Measurements from ENCODE around the gene CDK5RAP3. TPM values are rescaled to one million over a fixed set of nuclear protein-coding genes. Genes with fewer than 3 reads are reported as not detected.
"Not testable (repeated sequence)": the region's sequence is repeated elsewhere in the genome, so short reads cannot be mapped to it uniquely, and the experiment has no call there.

CDK5RAP3 gene
- polyA plus RNA-seq, 1 of the 3 experiments (the other 2 are of a cell fraction), result 208 TPM

- CTCF ChIA-PET, result interaction anchor here (1.1 to 40.5 kb wide), 2 partner anchors 22 to 92 kb away, joined by 4 to 1216 read pairs; partner anchors contain the start of genes CDK5RAP3, PNPO and PRR15L
- Histone ChIP-seq H3K4me2 (no peak overlapping the region), H3K9me2 (no peaks in the 10 kb centered on the region), H3K9ac (no peak overlapping the region), H3K4me3 (ENCODE audit: low read depth in 2 of 2, low read length in 1 of 2) (no peak overlapping the region), H3K27ac (ENCODE audit: low read depth in 2 of 2, low read length in 1 of 2) (no peak overlapping the region), H2AFZ (ENCODE audit: low read depth) (no peak overlapping the region), H3K36me3 (replicated peaks in 1 of 2; ENCODE audit: control insufficient read depth in 1 of 2, insufficient read depth in 2 of 2, low read length in 1 of 2) (peaks cover 0 to 1% of the 10 kb centered on the region in 2 experiments), H3K4me1 (ENCODE audit: control insufficient read depth in 1 of 2, insufficient read depth in 2 of 2, low read depth in 1 of 2, low read length in 1 of 2) (peaks cover 0 to 4% of the 10 kb centered on the region in 2 experiments; a peak in 1 of 4 replicates), H3K9me3 (no peaks in the 10 kb centered on the region), H3K79me2 (ENCODE audit: insufficient read depth) (no peaks in the 10 kb centered on the region), H3K27me3 (ENCODE audit: insufficient read depth) (no peaks in the 10 kb centered on the region), H3F3A (replicated peaks; ENCODE audit: insufficient read depth) (no peaks in the 10 kb centered on the region), H4K20me1 (ENCODE audit: insufficient read depth) (no peaks in the 10 kb centered on the region)
- WGBS (ENCODE audit: low lambda C conversion rate), result 75% methylated on average over 1 of the region's 1 CpG
- POLR2A ChIA-PET, result no interaction called here
- TF ChIP-seq TCF12 (IDR thresholded peaks at IDR 0.05) (peak; percentile 6; the same call in 1 of the 2 replicates), NRF1 (IDR thresholded peaks at IDR 0.05; ENCODE audit: low read depth, low read length) (no peak)
- DNase-seq, result no peak
Measured at GRCh38 chr17:47934856-47935255, 36.1 kb upstream of the CDK5RAP3 start.

- H3K79me2 ChIP-seq (ENCODE audit: insufficient read depth); H3K27me3 ChIP-seq (ENCODE audit: insufficient read depth); DNase-seq; H3K27ac ChIP-seq (ENCODE audit: low read depth in 2 of 2, low read length in 1 of 2); H3K9me3 ChIP-seq; H3K9ac ChIP-seq; H3F3A ChIP-seq (replicated peaks; ENCODE audit: insufficient read depth); H3K4me2 ChIP-seq; H3K4me1 ChIP-seq (ENCODE audit: control insufficient read depth in 1 of 2, insufficient read depth in 2 of 2, low read depth in 1 of 2, low read length in 1 of 2); H3K4me3 ChIP-seq (ENCODE audit: low read depth in 2 of 2, low read length in 1 of 2); POLR2A ChIA-PET; H4K20me1 ChIP-seq (ENCODE audit: insufficient read depth); H3K9me2 ChIP-seq; H2AFZ ChIP-seq (ENCODE audit: low read depth); H3K36me3 ChIP-seq (replicated peaks in 1 of 2; ENCODE audit: control insufficient read depth in 1 of 2, insufficient read depth in 2 of 2, low read length in 1 of 2): not testable (repeated sequence)
- CTCF ChIA-PET, result interaction anchor here (1.1 to 41.6 kb wide), 4 partner anchors 3 to 91 kb away, joined by 3 to 1216 read pairs (median 610); partner anchors contain the start of genes CDK5RAP3, PNPO and PRR15L
- WGBS (ENCODE audit: low lambda C conversion rate), result 72% methylated on average over 3 of the region's 3 CpGs
Measured at GRCh38 chr17:47935468-47935867, 35.4 kb upstream of the CDK5RAP3 start.

GRCh38 chr17:47935961-47936360 lies 35.0 kb upstream of the CDK5RAP3 start:
- Histone ChIP-seq H3K4me1 (ENCODE audit: control insufficient read depth in 1 of 2, insufficient read depth in 2 of 2, low read depth in 1 of 2, low read length in 1 of 2) (peaks cover 4 to 9% of the 10 kb centered on the region in 2 experiments; a peak in 2 of 4 replicates), H3K9me2 (no peaks in the 10 kb centered on the region), H3K27ac (ENCODE audit: low read depth in 2 of 2, low read length in 1 of 2) (no peak overlapping the region), H3K4me3 (ENCODE audit: low read depth in 2 of 2, low read length in 1 of 2) (no peak overlapping the region), H3K36me3 (replicated peaks in 1 of 2; ENCODE audit: control insufficient read depth in 1 of 2, insufficient read depth in 2 of 2, low read length in 1 of 2) (no peaks in the 10 kb centered on the region), H3K79me2 (ENCODE audit: insufficient read depth) (no peaks in the 10 kb centered on the region), H3K27me3 (ENCODE audit: insufficient read depth) (no peaks in the 10 kb centered on the region), H2AFZ (ENCODE audit: low read depth) (no peak overlapping the region), H3K9ac (no peak overlapping the region), H4K20me1 (ENCODE audit: insufficient read depth) (no peaks in the 10 kb centered on the region), H3K4me2 (no peak overlapping the region), H3K9me3 (no peaks in the 10 kb centered on the region), H3F3A (replicated peaks; ENCODE audit: insufficient read depth) (no peaks in the 10 kb centered on the region)
- CTCF ChIA-PET, result interaction anchor here (1.1 to 41.6 kb wide), 4 partner anchors 2 to 91 kb away, joined by 3 to 1216 read pairs (median 610); partner anchors contain the start of genes CDK5RAP3, PNPO and PRR15L
- DNase-seq, result no peak
- TF ChIP-seq SIN3A (IDR thresholded peaks at IDR 0.05; ENCODE audit: borderline replicate concordance, low read depth, low read length) (no peak), RFX5 (IDR thresholded peaks at IDR 0.05; ENCODE audit: low read length) (no peak), TAF1 (IDR thresholded peaks at IDR 0.05; ENCODE audit: borderline replicate concordance, low read depth, low read length) (no peak), NFIC (IDR thresholded peaks at IDR 0.05; ENCODE audit: borderline replicate concordance) (peak; percentile 57; the same call in 1 of the 2 replicates), FOXJ3 (CRISPR knock-in tag; IDR thresholded peaks at IDR 0.05) (no peak)
- WGBS (ENCODE audit: low lambda C conversion rate), result 69% methylated on average over 5 of the region's 5 CpGs
- POLR2A ChIA-PET, result no interaction called here

Data from SK-N-SH (cell line).